Transverse colon (tissue), 4 donors: Measurements from ENCODE around the gene SEMA6B.

Experiments used
- CTCF ChIP-seq, 5 experiments: fragments of 200-600 bp in 3 of 5; fragments of 450-650 bp in 2 of 5; sonication (generic) in 3 of 5; IDR thresholded peaks; 1 replicate in 2 of 5; 2 replicates in 3 of 5; pipeline ENCODE4 v1.5.1; 2016 to 2017; ENCODE audit warnings: antibody characterized with exemption in 5 of 5, inconsistent platforms in 3 of 5, mild to moderate bottlenecking in 2 of 5, moderate library complexity in 1 of 5
- EP300 ChIP-seq: sonication (generic); formaldehyde crosslinking; IDR thresholded peaks from one replicate; pipeline ENCODE4 v1.6.1; 2017; ENCODE audit warnings: antibody characterized with exemption, low read depth
- POLR2A ChIP-seq: fragments of 450-650 bp; IDR thresholded peaks from one replicate; pipeline ENCODE4 v1.6.1; 2016; ENCODE audit warnings: antibody characterized with exemption, mild to moderate bottlenecking, moderate library complexity
- POLR2AphosphoS5 ChIP-seq, 3 donors: sonication (generic); formaldehyde crosslinking; IDR thresholded peaks; one replicate each; pipeline ENCODE4 v1.6.1; 2016; ENCODE audit warnings: antibody characterized with exemption in 3 of 3

- no peak for TF ChIP-seq CTCF (IDR thresholded peaks at IDR 0.05)
- no peak for TF ChIP-seq EP300
- no peak for TF ChIP-seq POLR2A
- TF ChIP-seq POLR2AphosphoS5 (IDR thresholded peaks at IDR 0.05), result no peak
These were observed 40.4 kb downstream of the SEMA6B start for GRCh38 chr19:4519172-4519496.
